B cell (primary cell): Measurements from ENCODE around the gene NUP85. TPM values are rescaled to one million over a fixed set of nuclear protein-coding genes. Genes with fewer than 3 reads are reported as not detected.

Source experiments
- ATAC-seq: fragments of 200-7000 bp; cut with Tn5 transposase; one replicate; pipeline ENCODE4 v1.10.0; 2021; ENCODE audit warnings: low read depth, mild to moderate bottlenecking, moderate number of reproducible peaks, moderate library complexity
- CTCF ChIA-PET: fragments of 350-600 bp; sonication (Branson Sonifier 250); formaldehyde crosslinking; loops from one replicate; lab custom pipeline; 2021; ENCODE audit warnings: antibody characterized with exemption, inconsistent platforms; lab: Charles Lee
- POLR2A ChIA-PET: fragments of 350-600 bp; sonication (Branson Sonifier 250); formaldehyde crosslinking; loops from one replicate; lab custom pipeline; 2021; ENCODE audit warnings: antibody characterized with exemption; lab: Charles Lee
- DNase-seq: peaks from one replicate; pipeline ENCODE4 v3.0.0; 2013
- H2AFZ ChIP-seq: 2 replicates; pipeline ENCODE4 v1.6.1; 2012; ENCODE audit warnings: mild to moderate bottlenecking, low read depth, low read length; ENCODE audit not compliant: insufficient read depth, poor library complexity, severe bottlenecking
- H3K27ac ChIP-seq, 2 donors: 1 replicate in 1 of 2; 2 replicates in 1 of 2; pipeline ENCODE4 v1.5.1; 2012 to 2013; ENCODE audit warnings: low read length in 2 of 2, mild to moderate bottlenecking in 2 of 2, moderate library complexity in 1 of 2
- H3K27me3 ChIP-seq, 4 experiments: fragments of 200-600 bp in 1 of 4; sonication (generic) in 1 of 4; replicated peaks in 1 of 4; 1 replicate in 2 of 4; 2 replicates in 2 of 4; pipeline versions ENCODE4 v1.6.1 to v1.7.0; 2013 to 2016; ENCODE audit warnings: low read length in 3 of 4, mild to moderate bottlenecking in 2 of 4, mixed read lengths in 1 of 4, moderate library complexity in 1 of 4; ENCODE audit not compliant: insufficient read depth in 4 of 4, control insufficient read depth in 3 of 4; ENCODE audit errors: control extremely low read depth in 1 of 4
- H3K36me3 ChIP-seq, 2 experiments: replicated peaks in 1 of 2; 1 replicate in 1 of 2; 2 replicates in 1 of 2; pipeline versions ENCODE4 v1.6.1 to v1.7.1; 2013; ENCODE audit warnings: low read length in 1 of 2; ENCODE audit not compliant: insufficient read depth in 2 of 2, control insufficient read depth in 1 of 2; ENCODE audit errors: control extremely low read depth in 1 of 2, extremely low read depth in 1 of 2
- H3K4me1 ChIP-seq, 2 donors: fragments of 200-600 bp in 1 of 2; sonication (generic) in 1 of 2; 1 replicate in 1 of 2; 2 replicates in 1 of 2; pipeline versions ENCODE4 v1.5.1 to v1.6.1; 2013 to 2017; ENCODE audit warnings: low read length in 2 of 2; ENCODE audit not compliant: control insufficient read depth in 2 of 2, insufficient read depth in 2 of 2
- H3K4me2 ChIP-seq: replicated peaks from 2 replicates; pipeline ENCODE3; 2012; ENCODE audit warnings: mild to moderate bottlenecking, low read depth, low read length; ENCODE audit not compliant: poor library complexity, severe bottlenecking
- H3K4me3 ChIP-seq, 5 experiments: fragments of 200-600 bp in 1 of 5; sonication (generic) in 1 of 5; 1 replicate in 3 of 5; 2 replicates in 2 of 5; pipeline versions ENCODE4 v1.5.1 to v1.7.0; 2011 to 2016; ENCODE audit warnings: low read length in 4 of 5, mild to moderate bottlenecking in 4 of 5, low read depth in 2 of 5, control low read depth in 1 of 5, moderate library complexity in 1 of 5; ENCODE audit not compliant: insufficient read depth in 1 of 5; ENCODE audit errors: control extremely low read depth in 1 of 5, extremely low read depth in 1 of 5
- H3K79me2 ChIP-seq: fragments of 200-600 bp; sonication (generic); one replicate; pipeline ENCODE4 v1.6.0; 2016; ENCODE audit warnings: low read length; ENCODE audit not compliant: control insufficient read depth, insufficient read depth
- H3K9ac ChIP-seq: fragments of 200-600 bp; sonication (generic); 2 replicates; pipeline ENCODE4 v1.6.1; 2017; ENCODE audit warnings: mild to moderate bottlenecking, low read length, moderate library complexity
- H3K9me3 ChIP-seq, 3 donors: one replicate each; pipeline versions ENCODE4 v1.6.1 to v1.7.1; 2013; ENCODE audit warnings: low read length in 2 of 3; ENCODE audit not compliant: control insufficient read depth in 2 of 3, insufficient read depth in 1 of 3; ENCODE audit errors: control extremely low read depth in 1 of 3
- H4K20me1 ChIP-seq: 2 replicates; pipeline ENCODE4 v1.6.0; 2012; ENCODE audit warnings: mild to moderate bottlenecking, low read length; ENCODE audit not compliant: insufficient read depth, control insufficient read depth, poor library complexity, severe bottlenecking
- H3K27ac Mint-ChIP-seq: one replicate; pipeline ENCODE4 v1.8.0; 2021; ENCODE audit warnings: mixed read lengths
- H3K27me3 Mint-ChIP-seq: one replicate; pipeline ENCODE4 v1.8.0; 2021; ENCODE audit warnings: mixed read lengths
- H3K4me1 Mint-ChIP-seq: one replicate; pipeline ENCODE4 v1.8.0; 2021; ENCODE audit warnings: mixed read lengths
- H3K4me3 Mint-ChIP-seq: one replicate; pipeline ENCODE4 v1.8.0; 2021; ENCODE audit warnings: mixed read lengths
- H3K9me3 Mint-ChIP-seq: one replicate; pipeline ENCODE4 v1.8.0; 2022; ENCODE audit warnings: mixed read lengths; ENCODE audit not compliant: insufficient read depth
- CTCF ChIP-seq: fragments of 200-600 bp; IDR thresholded peaks from one replicate; pipeline ENCODE4 v1.8.0; 2022; ENCODE audit warnings: antibody characterized with exemption, mild to moderate bottlenecking
- EZH2 ChIP-seq: IDR thresholded peaks from 2 replicates; pipeline ENCODE4 v1.6.1; 2012; ENCODE audit warnings: borderline replicate concordance, low read depth, mild to moderate bottlenecking, moderate library complexity, low read length; ENCODE audit not compliant: insufficient read depth, poor library complexity, severe bottlenecking
- WGBS: methylation state at CpG from one replicate; pipeline ENCODE4 v1.1.5; 2013; ENCODE audit warnings: missing lambda C conversion rate; ENCODE audit not compliant: insufficient coverage; 5-methylcytosine and 5-hydroxymethylcytosine counted together
- intact Hi-C: fragments of 100-400 bp; cut with micrococcal nuclease; formaldehyde crosslinking; loops from one replicate; pipeline ENCODE4 v1.10.0; 2022
- polyA plus RNA-seq: library from polyadenylated mRNA; depleted of rRNA; stranded (reverse); fragments of >200 nt; gene quantifications from 2 replicates; pipeline ENCODE4 v1.2.3, GENCODE V29; 2012
- total RNA-seq, 2 donors: library from RNA; stranded (reverse); fragments of 120-200 nt in 1 of 2; gene quantifications; 1 replicate in 1 of 2; 2 replicates in 1 of 2; pipeline versions ENCODE4 v1.2.3 to v1.2.4, GENCODE V29; 2013 to 2022

NUP85 gene
- total and polyA plus RNA-seq, 2 donors (not counting 1 experiment from before 2014, with no cell fraction given) = 97.5 to 142 TPM

- Histone ChIP-seq H3K27me3 (no peaks in the 10 kb centered on the region), H3K9ac (no peak overlapping the region), H4K20me1 (peaks cover 20% of the 10 kb centered on the region), H3K36me3 (peaks cover 7 to 64% of the 10 kb centered on the region in 2 experiments), H3K9me3 (no peaks in the 10 kb centered on the region), H3K79me2 (peaks cover 100% of the 10 kb centered on the region), H3K4me3 (no peak overlapping the region), H3K27ac (no peak overlapping the region), H2AFZ (no peak overlapping the region), H3K4me1 (peaks cover 6 to 8% of the 10 kb centered on the region in 2 donors), H3K4me2 (no peak overlapping the region)
- peaks cover 16% of the 10 kb centered on the region for H3K4me1 Mint-ChIP-seq
- CTCF ChIA-PET = interaction anchor here (1.3 to 16.4 kb wide), 4 partner anchors 61 to 251 kb away, joined by 3 to 373 read pairs (median 8); partner anchors contain the start of genes ARMC7 and OTOP2
- no peaks in the 10 kb centered on the region for H3K9me3 Mint-ChIP-seq
- POLR2A ChIA-PET = no interaction called here
- H3K27me3 Mint-ChIP-seq = no peaks in the 10 kb centered on the region
- intact Hi-C loops = no loop called here
- ATAC-seq (no peak), DNase-seq (no peak)
- H3K4me3 Mint-ChIP-seq = no peak overlapping the region
- TF ChIP-seq CTCF (no peak), EZH2 (no peak)
- H3K27ac Mint-ChIP-seq = no peak overlapping the region
- WGBS = 97% methylated on average over 6 of the region's 11 CpGs
Measured at GRCh38 chr17:75174996-75175395, 30.5 kb upstream of the NUP85 start.

- Histone ChIP-seq H3K4me2 (no peak overlapping the region), H3K9ac (no peak overlapping the region), H4K20me1 (peaks cover 20% of the 10 kb centered on the region), H3K9me3 (no peaks in the 10 kb centered on the region), H3K4me3 (no peak overlapping the region), H3K27ac (no peak overlapping the region), H3K79me2 (peaks cover 99% of the 10 kb centered on the region), H2AFZ (no peak overlapping the region), H3K36me3 (peaks cover 7 to 62% of the 10 kb centered on the region in 2 experiments), H3K4me1 (peaks cover 15 to 18% of the 10 kb centered on the region in 2 donors), H3K27me3 (no peaks in the 10 kb centered on the region)
- CTCF ChIA-PET = interaction anchor here (0.9 to 16.4 kb wide), 2 partner anchors 62 to 94 kb away, joined by 3 to 373 read pairs; partner anchors contain the start of genes ARMC7 and MIF4GD
- intact Hi-C loops = no loop called here
- POLR2A ChIA-PET = interaction anchor here (0.9 to 1.0 kb wide), 3 partner anchors 13 to 63 kb away, joined by 3 read pairs; no protein-coding TSS in a partner anchor
- peaks cover 23% of the 10 kb centered on the region for H3K4me1 Mint-ChIP-seq
- no peaks in the 10 kb centered on the region for H3K27me3 Mint-ChIP-seq
- TF ChIP-seq EZH2 = no peak
- TF ChIP-seq CTCF = no peak
- no peak overlapping the region for H3K4me3 Mint-ChIP-seq
- no peaks in the 10 kb centered on the region for H3K9me3 Mint-ChIP-seq
- WGBS = 83% methylated on average over 2 of the region's 5 CpGs
- ATAC-seq (no peak), DNase-seq (no peak)
- H3K27ac Mint-ChIP-seq = no peak overlapping the region
Measured at GRCh38 chr17:75176625-75177024, 28.9 kb upstream of the NUP85 start.
